H1 (cell line): Measurements from ENCODE around the gene DENND4A. TPM values are rescaled to one million over a fixed set of nuclear protein-coding genes. Genes with fewer than 3 reads are reported as not detected.

Source experiments
- CTCF ChIA-PET: fragments of 300-600 bp; sonication (Branson Sonifier 250); formaldehyde crosslinking; loops from one replicate; lab custom pipeline; 2021; ENCODE audit not compliant: partially characterized antibody; lab: Charles Lee
- POLR2A ChIA-PET: fragments of 300-600 bp; sonication (Branson Sonifier 250); formaldehyde crosslinking; loops from one replicate; lab custom pipeline; 2021; ENCODE audit warnings: inconsistent platforms; ENCODE audit not compliant: partially characterized antibody; lab: Charles Lee
- DNase-seq, 2 experiments: peaks; one replicate each; pipeline versions ENCODE4 v3.0.0 to v3.0.0-alpha.2; 2010 to 2022; ENCODE audit warnings: low spot score in 2 of 2, low read depth in 1 of 2, mixed read lengths in 1 of 2
- FAIRE-seq: peaks from 2 replicates; lab custom pipeline; 2011; peaks lifted over from hg19 to GRCh38; lab: Jason Lieb, UNC
- H2AFZ ChIP-seq: 2 replicates; pipeline ENCODE4 v1.8.1; 2012; ENCODE audit warnings: low read length, inconsistent platforms
- H2AK5ac ChIP-seq: 2 replicates; pipeline ENCODE4 v1.6.1; 2013; ENCODE audit warnings: low read depth, low read length
- H2BK120ac ChIP-seq: replicated peaks from 2 replicates; pipeline ENCODE3; 2013; ENCODE audit warnings: low read depth, low read length, inconsistent platforms
- H2BK12ac ChIP-seq: 2 replicates; pipeline ENCODE4 v1.6.1; 2013; ENCODE audit warnings: low read depth, low read length
- H2BK15ac ChIP-seq: 2 replicates; pipeline ENCODE4 v1.6.1; 2013; ENCODE audit warnings: low read length
- H2BK20ac ChIP-seq: 2 replicates; pipeline ENCODE4 v1.6.1; 2013; ENCODE audit warnings: low read length
- H2BK5ac ChIP-seq: 2 replicates; pipeline ENCODE4 v1.6.1; 2013; ENCODE audit warnings: low read depth, low read length
- H3K14ac ChIP-seq: 2 replicates; pipeline ENCODE4 v1.6.1; 2013; ENCODE audit warnings: inconsistent platforms; ENCODE audit not compliant: insufficient read length
- H3K18ac ChIP-seq: 2 replicates; pipeline ENCODE4 v1.6.1; 2013; ENCODE audit warnings: low read length; ENCODE audit errors: extremely low read depth
- H3K23ac ChIP-seq: 2 replicates; pipeline ENCODE4 v1.6.1; 2013; ENCODE audit warnings: inconsistent platforms; ENCODE audit not compliant: insufficient read length
- H3K23me2 ChIP-seq: 2 replicates; pipeline ENCODE4 v1.6.1; 2013; ENCODE audit warnings: low read depth, low read length
- H3K27ac ChIP-seq: 2 replicates; pipeline ENCODE4 v1.6.1; 2011; ENCODE audit warnings: low read depth, low read length, inconsistent platforms
- H3K27me3 ChIP-seq, 4 experiments: replicated peaks in 1 of 4; 1 replicate in 1 of 4; 2 replicates in 3 of 4; pipeline versions ENCODE4 v1.6.1 to v1.8.1; 2011 to 2013; ENCODE audit warnings: low read length in 3 of 4, mild to moderate bottlenecking in 3 of 4, inconsistent platforms in 2 of 4, mixed read lengths in 2 of 4, moderate library complexity in 1 of 4; ENCODE audit not compliant: control insufficient read depth in 3 of 4, insufficient read depth in 3 of 4; ENCODE audit errors: extremely low read depth in 1 of 4
- H3K36me3 ChIP-seq, 4 experiments: 2 replicates each; pipeline versions ENCODE4 v1.6.1 to v1.8.1; 2011 to 2013; ENCODE audit warnings: mild to moderate bottlenecking in 4 of 4, low read length in 3 of 4, moderate library complexity in 2 of 4, control low read depth in 1 of 4, inconsistent platforms in 1 of 4; ENCODE audit not compliant: insufficient read depth in 4 of 4, control insufficient read depth in 2 of 4
- H3K4ac ChIP-seq: replicated peaks from 2 replicates; pipeline ENCODE3; 2013; ENCODE audit warnings: low read length, low read depth, mixed read lengths, inconsistent platforms; ENCODE audit not compliant: insufficient read length
- H3K4me1 ChIP-seq, 4 experiments: replicated peaks in 1 of 4; 1 replicate in 1 of 4; 2 replicates in 3 of 4; pipeline versions ENCODE4 v1.6.1 to v1.8.1; 2011 to 2013; ENCODE audit warnings: low read length in 3 of 4, inconsistent platforms in 2 of 4, mixed read lengths in 1 of 4; ENCODE audit not compliant: insufficient read depth in 4 of 4, control insufficient read depth in 3 of 4
- H3K4me2 ChIP-seq, 2 experiments: 2 replicates each; pipeline versions ENCODE4 v1.6.1 to v1.8.1; 2011 to 2013; ENCODE audit warnings: low read depth in 2 of 2, low read length in 2 of 2, control low read depth in 1 of 2, inconsistent platforms in 1 of 2, mild to moderate bottlenecking in 1 of 2; ENCODE audit not compliant: insufficient read depth in 1 of 2
- H3K4me3 ChIP-seq, 4 experiments: fragments of 200-600, 300-600 bp in 1 of 4; sonication (generic), shearing (Covaris generic), sonication (Bioruptor Twin) in 1 of 4; 2 replicates each; pipeline versions ENCODE4 v1.5.1 to v1.8.1; 2011 to 2016; ENCODE audit warnings: low read length in 4 of 4, low read depth in 3 of 4, control low read depth in 2 of 4, inconsistent platforms in 2 of 4, mild to moderate bottlenecking in 2 of 4, mixed read lengths in 1 of 4, moderate library complexity in 1 of 4; ENCODE audit not compliant: insufficient read depth in 2 of 4; ENCODE audit errors: extremely low read depth in 1 of 4
- H3K56ac ChIP-seq: replicated peaks from 2 replicates; pipeline ENCODE3; 2013; ENCODE audit warnings: low read depth, mild to moderate bottlenecking, mixed read lengths, low read length, inconsistent platforms; ENCODE audit not compliant: insufficient read length
- H3K79me1 ChIP-seq: 2 replicates; pipeline ENCODE4 v1.6.1; 2013; ENCODE audit warnings: low read depth, low read length, control low read depth
- H3K79me2 ChIP-seq, 2 experiments: 2 replicates each; pipeline versions ENCODE4 v1.6.1 to v1.8.1; 2012 to 2013; ENCODE audit warnings: low read length in 2 of 2, mild to moderate bottlenecking in 2 of 2, inconsistent platforms in 1 of 2; ENCODE audit not compliant: insufficient read depth in 2 of 2, control insufficient read depth in 1 of 2
- H3K9ac ChIP-seq, 4 experiments: replicated peaks in 1 of 4; 1 replicate in 1 of 4; 2 replicates in 3 of 4; pipeline versions ENCODE4 v1.6.1 to v1.8.1; 2011 to 2013; ENCODE audit warnings: low read depth in 3 of 4, low read length in 3 of 4, control low read depth in 2 of 4, mild to moderate bottlenecking in 2 of 4, moderate library complexity in 2 of 4, inconsistent platforms in 1 of 4; ENCODE audit errors: extremely low read depth in 1 of 4
- H3K9me3 ChIP-seq, 2 experiments: 2 replicates each; pipeline versions ENCODE4 v1.6.1 to v1.8.1; 2012 to 2013; ENCODE audit warnings: mild to moderate bottlenecking in 2 of 2, moderate library complexity in 2 of 2, control low read depth in 1 of 2, inconsistent platforms in 1 of 2, low read depth in 1 of 2, low read length in 1 of 2, mixed read lengths in 1 of 2; ENCODE audit not compliant: insufficient read depth in 2 of 2
- H4K20me1 ChIP-seq, 2 experiments: replicated peaks in 1 of 2; 2 replicates each; pipeline versions ENCODE3 to v1.8.1; 2011 to 2013; ENCODE audit warnings: inconsistent platforms in 2 of 2, low read length in 2 of 2, mild to moderate bottlenecking in 1 of 2; ENCODE audit not compliant: insufficient read depth in 2 of 2, control insufficient read depth in 1 of 2
- H4K5ac ChIP-seq: 2 replicates; pipeline ENCODE4 v1.6.1; 2013; ENCODE audit warnings: low read length, low read depth, mixed read lengths, inconsistent platforms; ENCODE audit not compliant: insufficient read length
- H4K8ac ChIP-seq: 2 replicates; pipeline ENCODE4 v1.8.0; 2013; ENCODE audit warnings: mild to moderate bottlenecking, moderate library complexity, low read length, inconsistent platforms; ENCODE audit not compliant: insufficient read depth; ENCODE audit errors: extremely low read depth
- H4K91ac ChIP-seq: replicated peaks from 2 replicates; pipeline ENCODE3; 2013; ENCODE audit warnings: low read length, mixed read lengths, inconsistent platforms; ENCODE audit not compliant: insufficient read length
- ASH2L ChIP-seq: fragments of 200-600, 300-600 bp; sonication (generic); IDR thresholded peaks from one replicate; pipeline ENCODE4 v1.7.1; 2017; ENCODE audit warnings: low read length
- BRCA1 ChIP-seq: IDR thresholded peaks from 2 replicates; pipeline ENCODE4 v1.6.1; 2012; ENCODE audit warnings: low read depth, low read length, improper control_type of control experiment
- KDM5A ChIP-seq: fragments of 200-600 bp; IDR thresholded peaks from 2 replicates; pipeline ENCODE4 v1.7.1; 2012; ENCODE audit warnings: mild to moderate bottlenecking, low read length, inconsistent platforms, mixed read lengths
- POLR2A ChIP-seq, 2 experiments: IDR thresholded peaks; 1 replicate in 1 of 2; 2 replicates in 1 of 2; pipeline ENCODE4 v1.6.1; 2011; ENCODE audit warnings: low read depth in 2 of 2, low read length in 2 of 2, mild to moderate bottlenecking in 2 of 2; ENCODE audit errors: control extremely low read depth in 1 of 2
- POLR2AphosphoS5 ChIP-seq: IDR thresholded peaks from 2 replicates; pipeline ENCODE4 v1.6.1; 2011; ENCODE audit warnings: low read depth, low read length
- RAD21 ChIP-seq, 2 experiments: IDR thresholded peaks in 1 of 2; conservative IDR thresholded peaks in 1 of 2; 2 replicates each; pipeline ENCODE4 v1.6.1; 2011; ENCODE audit warnings: low read depth in 2 of 2, low read length in 2 of 2, improper control_type of control experiment in 1 of 2, inconsistent platforms in 1 of 2, mild to moderate bottlenecking in 1 of 2, moderate library complexity in 1 of 2
- RNF2 ChIP-seq: fragments of 200-900, 300-1000 bp; sonication (generic); IDR thresholded peaks from 2 replicates; pipeline ENCODE4 v1.7.1; 2016; ENCODE audit warnings: borderline replicate concordance, low read depth, mild to moderate bottlenecking, antibody characterized with exemption, low read length; ENCODE audit not compliant: poor library complexity, severe bottlenecking; ENCODE audit errors: missing control alignments
- SAP30 ChIP-seq: fragments of 300-600 bp; sonication (generic); IDR thresholded peaks from 2 replicates; pipeline ENCODE4 v1.7.1; 2012; ENCODE audit warnings: low read length, moderate library complexity, mild to moderate bottlenecking, inconsistent platforms; ENCODE audit not compliant: insufficient read depth, insufficient replicate concordance
- SIN3A ChIP-seq, 2 experiments: IDR thresholded peaks in 1 of 2; conservative IDR thresholded peaks in 1 of 2; 2 replicates each; pipeline ENCODE4 v1.6.1; 2011 to 2012; ENCODE audit warnings: low read length in 2 of 2, improper control_type of control experiment in 1 of 2, low read depth in 1 of 2, mild to moderate bottlenecking in 1 of 2
- TAF1 ChIP-seq: IDR thresholded peaks from 2 replicates; pipeline ENCODE4 v1.6.1; 2011; ENCODE audit warnings: mild to moderate bottlenecking, low read depth, low read length
- TEAD4 ChIP-seq: IDR thresholded peaks from 2 replicates; pipeline ENCODE4 v1.6.1; 2012; ENCODE audit warnings: low read depth, low read length, inconsistent platforms, mixed read lengths
- WGBS, 2 experiments: shearing (Covaris generic) in 1 of 2; methylation state at CpG; one replicate each; pipeline versions ENCODE4 v1.1.6 to v1.1.7; 2013 to 2015; ENCODE audit warnings: low lambda C conversion rate in 2 of 2, mixed read lengths in 2 of 2, inconsistent platforms in 1 of 2, low coverage in 1 of 2, missing lambda C conversion rate in 1 of 2; ENCODE audit not compliant: insufficient replicate concordance in 2 of 2, insufficient coverage in 1 of 2, insufficient read length in 1 of 2; ENCODE audit errors: extremely low coverage in 1 of 2, missing lambda C conversion rate in 1 of 2; 5-methylcytosine and 5-hydroxymethylcytosine counted together
- polyA plus RNA-seq, 7 experiments: library from polyadenylated mRNA; depleted of rRNA in 3 of 7; stranded (reverse) in 5 of 7; unstranded in 2 of 7; fragments of >200 nt in 5 of 7; fragments of 200-250 nt in 2 of 7; gene quantifications; 1 replicate in 5 of 7; 2 replicates in 1 of 7; 4 replicates in 1 of 7; pipeline versions ENCODE4 v1.2.1 to v1.2.3, GENCODE V29; 2011 to 2013; ENCODE audit warnings: missing spikeins in 2 of 7, mixed read lengths in 2 of 7
- total RNA-seq: library from RNA; stranded (reverse); fragmentation: NEBNext Ultra II Directional; extraction: Animal tissue kit (Norgen Biotek cat#: 25700); gene quantifications from 2 replicates; pipeline ENCODE4 v1.2.1, GENCODE V29; 2021

DENND4A gene
- total and polyA plus RNA-seq, 2 of the 8 experiments (the other 6 are each of a cell fraction or from before 2014, with no cell fraction given), result 1.3 to 4.7 TPM

DNA sequence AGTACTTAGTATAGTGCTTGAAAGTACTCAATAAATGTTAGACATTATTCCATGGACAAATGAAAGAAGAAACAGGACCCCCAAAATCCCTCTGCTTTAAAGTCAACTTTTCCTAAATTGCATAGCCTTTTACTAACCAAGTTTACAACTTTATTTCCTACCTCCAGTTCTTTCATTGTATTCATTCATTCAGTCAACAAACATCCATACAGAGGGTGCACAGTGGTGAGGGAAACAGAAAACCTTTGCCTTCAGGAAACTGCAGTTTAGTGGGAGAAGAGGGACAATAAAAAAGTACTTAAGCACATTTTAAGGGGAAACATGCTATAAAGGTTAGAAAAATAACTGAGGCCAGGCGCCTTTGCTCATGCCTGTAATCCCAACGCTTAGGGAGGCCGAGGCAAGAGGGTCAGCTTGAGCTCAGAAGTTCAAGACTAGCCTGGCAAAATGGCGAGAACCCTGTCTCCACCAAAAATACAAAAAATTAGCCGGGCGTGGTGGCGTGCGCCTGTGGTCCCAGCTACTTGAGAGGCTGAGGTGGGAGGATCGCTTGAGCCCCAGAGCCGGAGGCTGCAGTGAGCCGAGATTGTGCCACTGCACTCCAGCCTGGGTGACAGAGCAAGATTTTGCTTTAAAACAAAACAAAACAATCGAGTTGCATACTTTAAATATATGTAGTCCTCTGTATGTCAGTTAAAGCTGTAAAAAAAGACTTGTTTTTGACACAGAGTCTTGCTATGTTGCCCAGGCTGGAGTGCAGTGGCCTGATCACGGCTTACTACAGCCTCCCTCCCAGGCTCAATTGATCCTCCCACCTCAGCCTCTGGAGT, 1.1 kb upstream of the DENND4A start:
- H3K23me2 ChIP-seq, result peaks cover 2% of the 10 kb centered on the region
- CTCF ChIA-PET, result interaction anchor here (0.5 to 1.3 kb wide), 9 partner anchors 8 to 546 kb away, joined by 3 to 5 read pairs (median 3); partner anchors contain the start of gene RAB11A
- H3K27me3 ChIP-seq, result no peaks in the 10 kb centered on the region
- no peak overlapping the region for H3K4ac ChIP-seq
- no peaks in the 10 kb centered on the region for H3K9me3 ChIP-seq
- peak overlapping the region in 2 of 4 experiments; percentile 83 to 88; a peak in 3 of 7 replicates for H3K9ac ChIP-seq
- no peak overlapping the region for H4K91ac ChIP-seq
- H2BK120ac ChIP-seq, result no peak overlapping the region
- no peak overlapping the region for H4K5ac ChIP-seq
- no peak overlapping the region for H3K18ac ChIP-seq
- H2BK5ac ChIP-seq, result no peak overlapping the region
- 91% methylated on average over 13 of the region's 13 CpGs; no CpG with 5 or more reads in 1 of the 2 experiments for WGBS, 2 experiments
- no peak overlapping the region for H2AFZ ChIP-seq
- H3K4me2 ChIP-seq, result peak overlapping the region; percentile 66 to 84; a peak in 3 of 4 replicates
- H3K56ac ChIP-seq, result no peak overlapping the region
- H4K8ac ChIP-seq, result no peak overlapping the region
- POLR2A ChIA-PET, result interaction anchor here (1.6 kb wide), 1 partner anchor 76 kb away, joined by 6 read pairs; the partner anchor contains the start of gene RAB11A
- peaks cover 0 to 2% (median 0%) of the 10 kb centered on the region in 4 experiments; a peak in 4 of 7 replicates for H3K4me1 ChIP-seq
- no peak overlapping the region for H2AK5ac ChIP-seq
- peak overlapping the region; percentile 59 to 99 (median 92); a peak in 7 of 8 replicates for H3K4me3 ChIP-seq
- no peak overlapping the region for H3K23ac ChIP-seq
- DNase-seq (no peak), FAIRE-seq (no peak)
- no peak overlapping the region for H2BK15ac ChIP-seq
- H3K79me2 ChIP-seq, result no peaks in the 10 kb centered on the region
- H3K79me1 ChIP-seq, result no peaks in the 10 kb centered on the region
- H2BK20ac ChIP-seq, result no peak overlapping the region
- H2BK12ac ChIP-seq, result no peak overlapping the region
- H3K14ac ChIP-seq, result no peak overlapping the region
- no peak overlapping the region for H3K27ac ChIP-seq
- no peaks in the 10 kb centered on the region for H4K20me1 ChIP-seq
- H3K36me3 ChIP-seq, result no peaks in the 10 kb centered on the region
- no peak for TF ChIP-seq SAP30
- no peak for TF ChIP-seq KDM5A
- no peak for TF ChIP-seq TAF1
- TF ChIP-seq RAD21 (IDR thresholded peaks at IDR 0.05 in 1 of 2, conservative IDR thresholded peaks at IDR 0.05 in 1 of 2; ENCODE audit: low read depth in 2 of 2, low read length in 2 of 2), result no peak
- TF ChIP-seq POLR2A (IDR thresholded peaks at IDR 0.05; ENCODE audit: control extremely low read depth in 1 of 2, low read depth in 2 of 2, low read length in 2 of 2), result no peak
- no peak for TF ChIP-seq ASH2L
- no peak for TF ChIP-seq POLR2AphosphoS5
- TF ChIP-seq TEAD4, result no peak
- no peak for TF ChIP-seq SIN3A (conservative IDR thresholded peaks at IDR 0.05 in 1 of 2, IDR thresholded peaks at IDR 0.05 in 1 of 2; ENCODE audit: low read depth in 1 of 2, low read length in 2 of 2)
- no peak for TF ChIP-seq BRCA1
- no peak for TF ChIP-seq RNF2
